Muscle of leg (tissue), 11 donors: ENCODE data around the gene SRD5A1. TPM values are rescaled to one million over a fixed set of nuclear protein-coding genes. Genes with fewer than 3 reads are reported as not detected.

Source experiments
- DNase-seq: peaks from one replicate; pipeline ENCODE4 v3.0.0; 2013
- H3K27ac ChIP-seq: one replicate; pipeline ENCODE4 v1.5.1; 2013; ENCODE audit warnings: mild to moderate bottlenecking, low read length, control low read depth
- H3K27me3 ChIP-seq: one replicate; pipeline ENCODE4 v1.6.1; 2013; ENCODE audit warnings: low read length; ENCODE audit not compliant: control insufficient read depth, insufficient read depth
- H3K36me3 ChIP-seq: one replicate; pipeline ENCODE4 v1.6.1; 2013; ENCODE audit warnings: low read length; ENCODE audit not compliant: control insufficient read depth, insufficient read depth
- H3K4me1 ChIP-seq: one replicate; pipeline ENCODE4 v1.6.1; 2013; ENCODE audit warnings: low read length; ENCODE audit not compliant: control insufficient read depth, insufficient read depth
- H3K4me3 ChIP-seq: one replicate; pipeline ENCODE4 v1.5.1; 2013; ENCODE audit warnings: low read length, control low read depth
- H3K9me3 ChIP-seq: replicated peaks from 2 replicates; pipeline ENCODE4 v1.6.1; 2013; ENCODE audit warnings: low read depth, low read length; ENCODE audit not compliant: control insufficient read depth
- WGBS: methylation state at CpG from one replicate; pipeline ENCODE4 v1.1.5; 2013; ENCODE audit warnings: missing lambda C conversion rate; ENCODE audit not compliant: insufficient coverage; 5-methylcytosine and 5-hydroxymethylcytosine counted together
- polyA plus RNA-seq, 8 donors: library from polyadenylated mRNA; unstranded; fragments of 120-200 nt; gene quantifications; one replicate each; pipeline versions ENCODE4 v1.2.1 to v1.2.3, GENCODE V29; 2013; ENCODE audit warnings: inconsistent platforms in 1 of 8, low replicate concordance in 1 of 8; ENCODE audit not compliant: insufficient read length in 8 of 8, insufficient read depth in 1 of 8
- total RNA-seq: library from RNA; stranded (reverse); fragments of 120-200 nt; gene quantifications from one replicate; pipeline ENCODE4 v1.2.4, GENCODE V29; 2013

SRD5A1 gene
- total and polyA plus RNA-seq, 9 donors, result 7.9 to 12.6 (median 9.6) TPM

DNA sequence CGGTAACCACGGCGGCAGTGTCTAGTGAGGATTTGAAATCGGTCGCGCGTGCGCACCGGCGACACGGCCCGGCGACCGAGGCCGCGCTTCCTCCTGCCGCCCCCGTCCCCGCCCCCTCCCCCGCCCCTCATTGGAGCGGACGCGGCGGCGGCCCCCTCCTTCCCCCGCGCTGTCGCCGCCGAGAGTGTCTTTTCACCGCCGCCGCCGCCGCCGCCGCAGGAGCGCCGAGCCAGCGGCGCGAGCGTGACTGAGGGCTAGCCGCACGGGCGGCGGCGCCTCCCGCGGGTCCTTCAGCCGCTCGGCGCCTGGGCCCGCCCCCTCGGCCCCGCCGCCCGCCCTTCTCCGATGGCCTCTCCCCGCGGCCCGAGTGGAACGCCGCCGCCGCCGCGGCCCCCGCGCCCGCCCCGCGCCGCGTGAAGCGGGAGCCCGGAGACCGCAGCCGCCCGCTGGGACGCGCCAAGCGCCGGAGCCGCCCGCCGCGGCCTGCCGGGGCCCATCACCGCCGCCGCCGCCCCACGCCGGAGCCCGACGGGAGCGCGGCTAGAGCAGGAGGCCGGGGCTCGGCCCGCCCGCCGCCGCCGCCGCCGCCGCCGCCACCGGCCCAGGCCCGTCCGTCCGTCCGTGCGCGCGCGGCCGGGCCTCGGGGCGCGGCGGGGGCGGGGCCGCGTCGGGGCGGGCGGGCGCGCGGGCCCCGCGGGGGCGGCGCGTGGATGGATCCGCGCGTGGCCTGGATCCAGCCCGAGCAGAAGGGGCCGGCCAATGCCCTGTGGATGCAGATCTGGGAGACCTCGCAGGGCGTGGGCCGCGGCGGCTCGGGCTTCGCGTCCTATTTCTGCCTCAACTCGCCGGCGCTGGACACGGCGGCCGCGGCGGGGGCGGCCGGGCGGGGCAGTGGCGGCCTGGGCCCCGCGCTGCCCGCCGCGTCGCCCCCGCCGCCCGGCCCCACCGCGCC lies 80.3 kb downstream of the SRD5A1 start, which contains the start of gene TENT4A:
Gene TENT4A, plus strand, starts transcription at position 159 of the 952 bp plus-strand sequence. Its CDS starts 552 bp downstream, at position 711.
- peaks cover 28% of the 10 kb centered on the region for H3K4me1 ChIP-seq
- H3K36me3 ChIP-seq, result peaks cover 11% of the 10 kb centered on the region
- WGBS, result under 1% methylated on average over 132 of the region's 174 CpGs
- H3K9me3 ChIP-seq, result no peaks in the 10 kb centered on the region
- DNase-seq, result peak; percentile 48
- H3K27ac ChIP-seq, result peak within 1 kb of the TSS; percentile 97
- H3K4me3 ChIP-seq, result peak within 1 kb of the TSS; percentile 72
- peaks cover 2% of the 10 kb centered on the region for H3K27me3 ChIP-seq

DNA sequence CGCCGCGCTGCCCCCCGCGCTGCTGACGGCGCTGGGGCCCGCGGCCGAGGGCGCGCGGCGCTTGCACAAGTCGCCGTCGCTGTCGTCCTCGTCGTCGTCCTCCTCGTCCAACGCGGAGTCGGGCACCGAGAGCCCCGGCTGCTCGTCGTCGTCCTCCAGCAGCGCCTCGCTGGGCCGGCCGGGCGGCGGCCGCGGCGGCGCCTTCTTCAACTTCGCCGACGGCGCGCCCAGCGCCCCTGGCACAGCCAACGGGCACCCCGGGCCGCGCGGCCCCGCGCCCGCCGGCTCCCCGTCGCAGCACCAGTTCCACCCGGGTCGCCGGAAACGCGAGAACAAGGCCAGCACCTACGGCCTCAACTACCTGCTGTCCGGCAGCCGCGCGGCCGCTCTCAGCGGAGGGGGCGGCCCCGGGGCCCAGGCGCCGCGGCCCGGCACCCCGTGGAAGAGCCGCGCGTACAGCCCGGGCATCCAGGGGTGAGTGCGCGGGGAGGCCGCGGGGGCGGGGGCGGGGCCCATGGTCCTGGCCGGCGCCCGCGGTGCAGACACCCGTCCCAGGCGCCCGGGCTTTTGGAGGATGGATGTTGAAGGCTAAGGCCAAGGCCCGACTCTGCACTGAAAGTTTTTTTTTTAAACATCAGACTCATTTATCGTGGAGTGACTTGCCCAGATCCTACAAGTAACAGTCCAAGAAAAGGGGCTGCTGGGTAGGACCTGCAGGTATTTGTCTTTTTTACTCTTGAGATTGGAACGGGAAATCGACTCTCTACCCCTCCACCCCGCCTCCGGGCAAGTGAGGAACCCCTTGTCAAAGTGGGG lies 81.2 kb downstream of the SRD5A1 start:
- H3K4me1 ChIP-seq, result peaks cover 28% of the 10 kb centered on the region
- peaks cover 2% of the 10 kb centered on the region for H3K27me3 ChIP-seq
- peaks cover 13% of the 10 kb centered on the region for H3K36me3 ChIP-seq
- H3K9me3 ChIP-seq, result no peaks in the 10 kb centered on the region
- peak overlapping the region; percentile 49 for H3K4me3 ChIP-seq
- under 1% methylated on average over 84 of the region's 99 CpGs for WGBS
- H3K27ac ChIP-seq, result no peak overlapping the region
- DNase-seq, result peak; percentile 48

DNA sequence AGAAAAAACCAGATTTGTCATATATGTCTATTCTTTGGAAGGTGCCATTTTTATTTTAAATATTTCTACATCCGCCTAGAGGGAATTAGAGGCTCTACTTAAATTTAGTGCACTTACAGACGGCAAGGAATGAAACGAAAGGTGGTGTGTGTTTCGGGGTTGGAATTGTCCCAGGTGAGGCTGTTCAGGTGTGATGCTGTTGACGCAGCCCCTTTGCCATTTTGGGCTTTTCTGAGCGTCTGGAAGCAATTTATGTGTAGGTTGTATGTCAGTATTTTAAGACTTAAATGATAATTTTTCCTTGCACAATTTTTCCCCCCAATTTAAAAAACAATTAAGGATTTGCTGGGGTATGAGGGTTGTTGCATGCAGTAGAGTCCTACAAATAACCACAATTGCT lies 82.0 kb downstream of the SRD5A1 start:
- WGBS, result no CpG with 5 or more reads among the region's 6 CpGs
- Histone ChIP-seq H3K9me3 (no peaks in the 10 kb centered on the region), H3K27ac (no peak overlapping the region), H3K4me3 (peak overlapping the region; percentile 49), H3K36me3 (peaks cover 17% of the 10 kb centered on the region), H3K4me1 (peaks cover 33% of the 10 kb centered on the region), H3K27me3 (peaks cover 2% of the 10 kb centered on the region)
- DNase-seq, result no peak

DNA sequence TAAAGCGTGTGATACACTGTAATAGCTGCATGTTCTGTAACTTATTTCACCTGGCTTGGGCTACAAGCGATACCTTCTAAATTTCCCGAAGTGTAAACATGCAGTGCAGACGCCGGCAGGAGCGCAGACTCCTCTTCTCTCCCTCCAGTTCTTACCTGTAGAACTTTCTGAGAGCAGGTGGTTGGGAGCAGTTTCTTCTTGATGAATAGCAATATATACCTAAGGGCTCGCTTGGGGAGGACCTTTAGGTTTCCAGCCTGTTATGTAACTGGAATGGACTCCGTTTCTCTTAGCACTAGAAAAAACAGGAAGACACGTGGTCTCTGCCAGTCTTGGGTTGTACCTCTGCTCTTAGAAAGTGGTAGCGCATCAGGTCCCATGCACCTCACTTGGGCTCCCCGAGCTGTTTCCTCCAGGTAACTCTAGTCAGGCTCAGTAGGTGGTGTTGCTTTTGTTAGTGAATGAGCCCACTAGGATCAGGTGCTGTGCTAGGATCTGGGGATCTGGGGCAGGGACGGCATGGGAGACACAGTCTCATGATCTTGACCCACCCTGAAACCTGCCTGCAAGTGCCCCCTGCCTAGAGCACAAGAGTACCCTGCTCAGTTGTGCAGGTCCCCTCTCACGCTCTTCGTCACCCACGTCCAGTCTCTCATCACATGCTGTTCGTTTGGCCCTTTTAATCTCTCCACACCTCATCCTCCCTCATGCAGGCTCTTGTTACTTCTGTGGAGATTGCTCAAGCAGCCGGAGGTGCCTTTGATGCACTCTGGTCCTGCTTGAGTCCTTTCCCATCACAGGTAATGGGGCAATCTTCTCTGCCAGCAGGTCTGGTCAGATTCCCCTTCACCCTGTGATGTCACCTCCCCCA lies 82.8 kb downstream of the SRD5A1 start:
- Histone ChIP-seq H3K4me1 (peaks cover 37% of the 10 kb centered on the region), H3K4me3 (peak overlapping the region; percentile 49), H3K27me3 (no peaks in the 10 kb centered on the region), H3K27ac (no peak overlapping the region), H3K36me3 (peaks cover 17% of the 10 kb centered on the region), H3K9me3 (no peaks in the 10 kb centered on the region)
- WGBS, result 56% methylated on average over 10 of the region's 17 CpGs
- no peak for DNase-seq

DNA sequence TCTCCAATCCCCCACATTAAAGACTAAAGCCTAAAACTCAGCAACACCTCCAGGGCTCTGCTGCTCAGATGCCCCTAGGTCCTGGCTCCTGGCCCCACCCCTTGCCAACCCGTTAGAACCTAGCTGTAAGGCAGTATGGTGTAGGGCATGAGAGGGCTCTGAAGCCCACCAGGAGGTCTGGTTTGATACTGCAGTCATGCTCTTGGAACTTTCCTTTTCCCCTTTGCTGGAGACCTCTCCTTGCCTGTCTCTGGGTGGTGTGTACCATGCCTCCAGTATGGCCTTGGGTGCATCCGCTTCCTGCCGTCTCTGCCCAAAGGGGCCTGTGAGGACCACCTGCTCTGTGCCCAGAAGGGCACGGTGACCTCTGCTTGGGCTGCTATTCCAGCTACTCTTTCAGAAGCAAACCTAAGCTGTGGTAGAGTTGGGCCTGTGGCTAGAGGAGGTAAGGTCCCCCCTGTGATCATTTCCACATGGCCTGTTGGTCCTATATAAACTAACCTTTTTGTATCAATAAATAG lies 83.4 kb downstream of the SRD5A1 start:
- DNase-seq, result no peak
- WGBS, result no CpG with 5 or more reads among the region's 4 CpGs

DNA sequence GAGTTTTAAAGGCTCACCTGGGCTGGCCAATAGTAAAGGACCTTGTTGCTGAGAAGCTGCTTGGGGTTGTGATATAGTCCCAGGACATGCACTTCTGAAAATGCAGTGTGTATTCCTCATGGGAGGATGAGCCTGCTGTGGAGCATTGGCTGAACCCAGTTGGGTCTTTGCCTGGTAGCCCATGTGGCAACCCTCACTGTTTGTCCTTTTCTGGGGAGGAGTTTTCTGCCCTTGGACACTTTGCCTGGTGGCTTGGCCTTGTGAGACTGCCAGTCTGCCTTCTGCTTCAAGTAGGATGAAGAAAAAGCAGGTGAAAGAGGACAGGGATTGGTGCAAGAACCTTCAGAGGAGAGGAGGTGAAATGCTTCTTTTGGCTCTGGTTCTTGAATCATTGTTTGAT lies 84.0 kb downstream of the SRD5A1 start:
- H3K4me1 ChIP-seq, result peaks cover 41% of the 10 kb centered on the region
- H3K36me3 ChIP-seq, result peaks cover 17% of the 10 kb centered on the region
- no peaks in the 10 kb centered on the region for H3K9me3 ChIP-seq
- no peak overlapping the region for H3K27ac ChIP-seq
- H3K27me3 ChIP-seq, result no peaks in the 10 kb centered on the region
- H3K4me3 ChIP-seq, result no peak overlapping the region
- no peak for DNase-seq

More for the DNA sequence above, 83.4 kb downstream of the SRD5A1 start:
- no peak overlapping the region for H3K27ac ChIP-seq
- peaks cover 17% of the 10 kb centered on the region for H3K36me3 ChIP-seq
- H3K9me3 ChIP-seq, result no peaks in the 10 kb centered on the region
- H3K4me3 ChIP-seq, result no peak overlapping the region
- H3K4me1 ChIP-seq, result peaks cover 42% of the 10 kb centered on the region
- H3K27me3 ChIP-seq, result no peaks in the 10 kb centered on the region

DNA sequence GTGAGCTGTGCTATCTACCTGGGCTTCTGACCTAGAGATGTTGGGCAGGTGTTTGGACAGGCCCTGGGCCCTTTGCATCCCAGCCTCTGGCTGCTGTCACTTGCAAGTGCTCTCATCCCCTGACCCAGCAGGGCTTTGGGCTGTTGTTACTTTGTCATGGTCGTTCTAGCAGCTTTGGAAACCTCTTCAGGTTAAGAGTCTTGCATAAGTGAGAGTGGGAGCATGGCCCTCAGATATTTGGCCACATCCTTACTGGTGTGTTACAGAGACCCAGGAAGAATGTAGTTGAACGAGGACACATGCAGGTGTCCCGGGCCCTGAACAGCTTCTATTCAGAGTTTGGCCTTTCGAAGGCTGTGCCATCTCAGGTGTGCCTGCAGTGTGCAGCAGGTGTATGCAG lies 84.4 kb downstream of the SRD5A1 start:
- no peak overlapping the region for H3K27ac ChIP-seq
- H3K36me3 ChIP-seq, result peaks cover 17% of the 10 kb centered on the region
- H3K9me3 ChIP-seq, result no peaks in the 10 kb centered on the region
- no peak overlapping the region for H3K4me3 ChIP-seq
- 67% methylated on average over 1 of the region's 4 CpGs for WGBS
- H3K4me1 ChIP-seq, result peaks cover 41% of the 10 kb centered on the region
- DNase-seq, result no peak
- no peaks in the 10 kb centered on the region for H3K27me3 ChIP-seq

DNA sequence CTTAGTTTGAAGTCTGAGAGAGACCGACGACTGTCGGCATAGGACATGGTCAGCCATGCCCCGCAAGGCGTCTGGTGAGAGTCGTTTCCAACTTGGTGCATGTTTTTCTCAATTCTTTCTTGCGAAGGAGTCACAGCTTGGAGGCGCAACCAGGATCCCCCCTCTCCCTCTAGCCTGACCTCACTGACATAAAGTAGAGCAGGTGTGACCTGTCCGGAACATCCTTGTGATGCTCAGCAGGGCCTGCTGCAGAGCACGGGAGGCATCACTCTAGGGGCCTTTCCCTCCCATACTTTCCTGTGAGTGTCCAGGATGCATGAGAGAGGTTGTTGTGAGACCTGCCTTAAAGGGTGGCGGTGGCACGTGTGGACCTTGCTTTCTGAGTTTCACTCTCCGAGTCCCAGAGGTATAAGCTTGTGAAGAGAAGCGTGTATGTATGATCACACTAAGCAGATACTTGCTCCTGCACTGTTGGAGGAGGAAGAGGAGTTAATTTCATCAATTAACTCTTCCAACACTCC lies 85.0 kb downstream of the SRD5A1 start:
- Histone ChIP-seq H3K4me3 (no peak overlapping the region), H3K27ac (no peak overlapping the region), H3K9me3 (no peaks in the 10 kb centered on the region), H3K27me3 (no peaks in the 10 kb centered on the region), H3K36me3 (peaks cover 17% of the 10 kb centered on the region), H3K4me1 (peaks cover 43% of the 10 kb centered on the region)
- WGBS, result 74% methylated on average over 10 of the region's 14 CpGs
- no peak for DNase-seq

DNA sequence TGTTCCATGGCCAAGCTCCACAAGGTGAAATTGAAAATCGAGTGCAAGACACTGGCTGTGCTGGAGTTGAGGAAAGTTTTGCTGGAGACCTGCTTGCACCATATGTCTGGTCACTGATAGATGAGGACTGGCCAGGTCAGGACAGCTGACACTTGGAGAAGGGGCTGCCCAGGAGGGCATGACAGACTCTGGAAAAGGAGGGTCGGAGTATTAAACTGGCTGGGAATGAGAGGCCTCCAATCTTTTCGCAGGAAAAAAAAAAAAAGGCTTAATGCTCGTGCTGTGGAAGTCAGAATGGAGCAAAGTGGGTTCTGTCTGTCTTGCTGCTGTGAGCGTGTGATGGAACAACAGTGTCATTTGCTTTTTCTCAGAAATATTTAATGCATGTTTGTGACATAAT lies 85.5 kb downstream of the SRD5A1 start:
- peaks cover 17% of the 10 kb centered on the region for H3K36me3 ChIP-seq
- WGBS, result 75% methylated on average over 4 of the region's 5 CpGs

More for the DNA sequence above, 85.5 kb downstream of the SRD5A1 start:
- peaks cover 47% of the 10 kb centered on the region for H3K4me1 ChIP-seq
- no peak for DNase-seq
- no peaks in the 10 kb centered on the region for H3K9me3 ChIP-seq
- no peak overlapping the region for H3K27ac ChIP-seq
- H3K4me3 ChIP-seq, result no peak overlapping the region
- H3K27me3 ChIP-seq, result no peaks in the 10 kb centered on the region
